Ovary (tissue), 9 donors: ENCODE results near the gene MDC1. TPM values are rescaled to one million over a fixed set of nuclear protein-coding genes. Genes with fewer than 3 reads are reported as not detected.

Experiments used
- DNase-seq, 5 donors: peaks; one replicate each; pipeline ENCODE4 v3.0.0-alpha.2; 2019 to 2020
- H3K27ac ChIP-seq, 2 donors: fragments of 200-600 bp; one replicate each; pipeline versions ENCODE4 v1.5.1 to v1.8.0; 2019 to 2022
- H3K27me3 ChIP-seq: fragments of 200-600 bp; one replicate; pipeline ENCODE4 v1.8.0; 2022
- H3K36me3 ChIP-seq: fragments of 200-600 bp; sonication (generic); one replicate; pipeline ENCODE4 v1.5.1; 2019
- H3K4me1 ChIP-seq: one replicate; pipeline ENCODE4 v1.8.1; 2013; ENCODE audit warnings: mild to moderate bottlenecking, moderate library complexity; ENCODE audit not compliant: insufficient read depth
- H3K4me3 ChIP-seq: fragments of 200-600 bp; sonication (generic); one replicate; pipeline ENCODE4 v1.5.1; 2017
- H3K9me3 ChIP-seq, 2 donors: fragments of 200-600 bp in 1 of 2; sonication (generic) in 1 of 2; one replicate each; pipeline versions ENCODE4 v1.5.1 to v1.8.1; 2013 to 2019; ENCODE audit warnings: mild to moderate bottlenecking in 1 of 2, moderate library complexity in 1 of 2
- CTCF ChIP-seq, 3 donors: fragments of 450-650 bp in 2 of 3; fragments of 200-600 bp in 1 of 3; IDR thresholded peaks; one replicate each; pipeline versions ENCODE4 v1.5.1 to v1.8.0; 2016 to 2022; ENCODE audit warnings: antibody characterized with exemption in 3 of 3, mild to moderate bottlenecking in 1 of 3
- EP300 ChIP-seq: sonication (generic); formaldehyde crosslinking; IDR thresholded peaks from one replicate; pipeline ENCODE4 v1.6.1; 2017; ENCODE audit warnings: antibody characterized with exemption
- POLR2A ChIP-seq: fragments of 450-650 bp; IDR thresholded peaks from one replicate; pipeline ENCODE4 v1.6.1; 2017; ENCODE audit warnings: antibody characterized with exemption, mild to moderate bottlenecking, moderate library complexity
- WGBS, 3 donors: extraction: QIAGEN DNeasy Blood & Tissue Kit in 1 of 3; methylation state at CpG; one replicate each; pipeline versions ENCODE4 v1.1.5 to v1.1.7; 2013 to 2017; 5-methylcytosine and 5-hydroxymethylcytosine counted together
- intact Hi-C, 4 donors: fragments of 100-400 bp; cut with DNase I; formaldehyde crosslinking; loops; one replicate each; pipeline versions ENCODE4 v1.11.0 to v1.15.1; 2022 to 2023
- polyA plus RNA-seq, 2 donors: library from polyadenylated mRNA; stranded (reverse); fragments of 200-250 nt in 1 of 2; fragments of 350-450 nt in 1 of 2; fragmentation: Illumina TruSeq in 1 of 2; extraction: RNeasy Lipid Tissue Mini Kit (QIAGEN cat#74804) in 1 of 2; gene quantifications; one replicate each; pipeline ENCODE4 v1.2.3, GENCODE V29; 2013 to 2014
- total RNA-seq, 7 donors: library from RNA; depleted of rRNA in 2 of 7; stranded (reverse); fragments of >200 nt in 2 of 7; fragmentation: NEBNext Ultra II Directional in 3 of 7; extraction: Animal tissue kit (Norgen Biotek cat#: 25700) in 3 of 7; gene quantifications; one replicate each; pipeline versions ENCODE4 v1.1.0 to v1.2.4, GENCODE V29; 2016 to 2023
- donor health status: DM: no; HTN: no; CAD: no; lungs with moderate emphysema.
- donor health status: DM: no; HTN: no; CAD: no.
- donor health status: Bipolar disorder and iron deficiency.
- donor health status: DM: yes; HTN: yes; CAD: no.
- donor health status: DM: no; HTN: no; CAD: no.
- donor health status: DM: yes; HTN: yes; CAD: no.

Gene MDC1
- total and polyA plus RNA-seq, 9 donors = 13.1 to 62.5 (median 39.2) TPM

GRCh38 chr6:30700340-30700739 is 16.7 kb downstream of the MDC1 start:
- Histone ChIP-seq H3K4me1 (no peaks in the 10 kb centered on the region), H3K27me3 (no peaks in the 10 kb centered on the region), H3K9me3 (no peaks in the 10 kb centered on the region), H3K36me3 (no peaks in the 10 kb centered on the region), H3K27ac (no peak overlapping the region), H3K4me3 (no peak overlapping the region)
- WGBS, 3 donors = 72 to 78% (median 72%) methylated on average over 4 of the region's 4 CpGs
- TF ChIP-seq CTCF (IDR thresholded peaks at IDR 0.05) (no peak), EP300 (no peak), POLR2A (no peak)
- DNase-seq = no peak
- intact Hi-C loops = no loop called here

- TF ChIP-seq EP300 (no peak), POLR2A (no peak), CTCF (IDR thresholded peaks at IDR 0.05) (no peak)
- Histone ChIP-seq H3K27ac (no peak overlapping the region), H3K4me1 (peaks cover 3% of the 10 kb centered on the region), H3K36me3 (no peaks in the 10 kb centered on the region), H3K4me3 (no peak overlapping the region), H3K27me3 (no peaks in the 10 kb centered on the region), H3K9me3 (no peaks in the 10 kb centered on the region)
- WGBS, 3 donors = 95 to 97% (median 95%) methylated on average over 5 of the region's 5 CpGs
- intact Hi-C loops = no loop called here
- DNase-seq = no peak
Observed at GRCh38 chr6:30696432-30696831, 20.6 kb downstream of the MDC1 start.

GRCh38 chr6:30691208-30691847 is 25.8 kb downstream of the MDC1 start:
- Histone ChIP-seq H3K27ac (peak overlapping the region in 1 of 2 donors; percentile 81), H3K27me3 (no peaks in the 10 kb centered on the region), H3K4me3 (peak overlapping the region; percentile 73), H3K36me3 (no peaks in the 10 kb centered on the region), H3K9me3 (no peaks in the 10 kb centered on the region), H3K4me1 (peaks cover 5% of the 10 kb centered on the region)
- WGBS, 3 donors = 11 to 15% (median 12%) methylated on average over 8 of the region's 8 CpGs
- intact Hi-C loops = no loop called here
- TF ChIP-seq CTCF (IDR thresholded peaks at IDR 0.05) (no peak), EP300 (no peak), POLR2A (no peak)
- no peak for DNase-seq

- no peaks in the 10 kb centered on the region for H3K36me3 ChIP-seq
- 0 to 1% (median 0%) methylated on average over 40 of the region's 40 CpGs for WGBS, 3 donors
- intact Hi-C loops = no loop called here
- peak within 1 kb of the TSS; percentile 30 to 81 for H3K27ac ChIP-seq
- peaks cover 5% of the 10 kb centered on the region for H3K4me1 ChIP-seq
- no peaks in the 10 kb centered on the region for H3K9me3 ChIP-seq
- peak within 1 kb of the TSS; percentile 73 for H3K4me3 ChIP-seq
- no peak for TF ChIP-seq POLR2A
- TF ChIP-seq CTCF (IDR thresholded peaks at IDR 0.05) = no peak
- no peak for TF ChIP-seq EP300
- no peaks in the 10 kb centered on the region for H3K27me3 ChIP-seq
- DNase-seq = peak; percentile 89 to 92 (median 91)
Observed at GRCh38 chr6:30690403-30691207, 26.5 kb downstream of the MDC1 start, which contains the start of gene NRM. Gene NRM, minus strand, starts transcription at chr6:30690984. Its CDS starts 10 bp downstream, at chr6:30690974.
